Keratinocyte (primary cell): ENCODE results near the gene TSHZ2.

Experiments
- EZH2 ChIP-seq: IDR thresholded peaks from one replicate; pipeline ENCODE4 v1.6.1; 2012; ENCODE audit warnings: inconsistent platforms, mild to moderate bottlenecking, low read length, moderate library complexity
- TF ChIP-seq, protein P1 (sequence below), 3 experiments: IDR thresholded peaks in 1 of 3; conservative IDR thresholded peaks in 1 of 3; optimal IDR thresholded peaks in 1 of 3; 2 replicates in 2 of 3; 3 replicates in 1 of 3; pipeline versions ENCODE3 to v1.5.1; 2011; ENCODE audit warnings: low read length in 3 of 3, mild to moderate bottlenecking in 3 of 3, moderate library complexity in 2 of 3, control low read depth in 1 of 3, inconsistent platforms in 1 of 3; ENCODE audit not compliant: insufficient read depth in 2 of 3; ENCODE audit errors: extremely low read depth in 1 of 3

DNA sequence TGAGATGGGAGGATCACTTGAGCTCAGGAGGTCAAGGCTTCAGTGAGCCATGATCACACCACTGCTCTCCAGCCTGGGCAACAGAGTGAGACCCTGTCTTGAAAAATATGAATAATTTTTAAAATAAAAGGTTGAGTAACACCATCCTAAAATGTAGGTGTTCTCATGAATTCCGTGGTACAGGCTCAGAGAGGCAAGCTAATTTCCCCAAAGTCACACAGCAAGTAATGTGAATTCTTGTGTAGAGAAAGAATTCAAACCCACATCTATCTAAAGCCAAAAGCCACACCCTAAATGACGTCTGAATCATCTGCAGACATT lies 541.0 kb downstream of the TSHZ2 start:
- TF ChIP-seq, protein P1, sequence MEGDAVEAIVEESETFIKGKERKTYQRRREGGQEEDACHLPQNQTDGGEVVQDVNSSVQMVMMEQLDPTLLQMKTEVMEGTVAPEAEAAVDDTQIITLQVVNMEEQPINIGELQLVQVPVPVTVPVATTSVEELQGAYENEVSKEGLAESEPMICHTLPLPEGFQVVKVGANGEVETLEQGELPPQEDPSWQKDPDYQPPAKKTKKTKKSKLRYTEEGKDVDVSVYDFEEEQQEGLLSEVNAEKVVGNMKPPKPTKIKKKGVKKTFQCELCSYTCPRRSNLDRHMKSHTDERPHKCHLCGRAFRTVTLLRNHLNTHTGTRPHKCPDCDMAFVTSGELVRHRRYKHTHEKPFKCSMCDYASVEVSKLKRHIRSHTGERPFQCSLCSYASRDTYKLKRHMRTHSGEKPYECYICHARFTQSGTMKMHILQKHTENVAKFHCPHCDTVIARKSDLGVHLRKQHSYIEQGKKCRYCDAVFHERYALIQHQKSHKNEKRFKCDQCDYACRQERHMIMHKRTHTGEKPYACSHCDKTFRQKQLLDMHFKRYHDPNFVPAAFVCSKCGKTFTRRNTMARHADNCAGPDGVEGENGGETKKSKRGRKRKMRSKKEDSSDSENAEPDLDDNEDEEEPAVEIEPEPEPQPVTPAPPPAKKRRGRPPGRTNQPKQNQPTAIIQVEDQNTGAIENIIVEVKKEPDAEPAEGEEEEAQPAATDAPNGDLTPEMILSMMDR (optimal IDR thresholded peaks at IDR 0.05 in 1 of 3, IDR thresholded peaks at IDR 0.05 in 1 of 3, conservative IDR thresholded peaks at IDR 0.05 in 1 of 3; ENCODE audit: extremely low read depth in 1 of 3, insufficient read depth in 2 of 3, low read length in 3 of 3) = no peak
- TF ChIP-seq EZH2 = no peak
